HG02870 (cell line): ENCODE data around the gene DNAJC6.

Source experiments
- ATAC-seq: cut with Tn5 transposase; IDR thresholded peaks from one replicate; pipeline ENCODE4 v1.9.1; 2021; ENCODE audit warnings: mild to moderate bottlenecking, moderate library complexity; ENCODE audit not compliant: unreplicated experiment

The DNAJC6 gene

DNA sequence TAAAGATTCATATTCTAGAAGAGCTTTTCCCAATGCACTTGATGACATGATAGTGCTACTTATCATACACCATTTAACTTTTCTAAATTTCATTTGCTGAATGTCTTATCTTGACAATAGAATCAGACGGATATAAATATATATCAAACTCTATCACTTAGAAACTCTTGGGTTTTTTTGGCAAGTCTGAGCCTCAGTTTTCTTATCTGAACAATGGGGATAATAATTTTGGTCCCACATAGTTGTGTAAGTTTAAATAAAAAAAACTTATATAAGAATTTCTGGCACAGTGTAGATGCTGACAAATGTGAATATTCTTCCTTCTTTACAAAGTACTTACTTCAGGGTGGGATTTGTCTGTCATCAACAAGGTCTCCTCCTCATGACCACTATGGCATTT, 89.7 kb downstream of the DNAJC6 start:
- no peak for ATAC-seq

DNA sequence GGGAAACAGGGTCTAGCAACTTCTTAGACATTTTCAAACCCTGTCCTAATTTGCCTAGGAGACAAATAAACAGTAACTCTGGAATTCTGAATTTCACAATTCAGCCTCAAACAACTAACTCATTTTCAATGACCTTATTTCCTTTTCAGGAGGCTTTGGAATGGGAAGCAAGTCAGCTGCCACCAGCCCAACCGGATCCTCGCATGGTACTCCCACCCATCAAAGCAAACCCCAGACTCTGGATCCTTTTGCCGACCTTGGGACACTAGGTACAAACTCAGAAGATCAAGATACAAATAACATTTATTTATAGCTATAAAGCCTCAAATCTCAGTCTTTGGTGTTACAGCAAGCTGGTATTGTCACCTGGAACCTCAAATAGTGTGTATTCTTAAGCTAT, 92.3 kb downstream of the DNAJC6 start:
- no peak for ATAC-seq

GRCh38 chr1:65404941-65405340, 95.6 kb downstream of the DNAJC6 start:
- ATAC-seq, result no peak

DNA sequence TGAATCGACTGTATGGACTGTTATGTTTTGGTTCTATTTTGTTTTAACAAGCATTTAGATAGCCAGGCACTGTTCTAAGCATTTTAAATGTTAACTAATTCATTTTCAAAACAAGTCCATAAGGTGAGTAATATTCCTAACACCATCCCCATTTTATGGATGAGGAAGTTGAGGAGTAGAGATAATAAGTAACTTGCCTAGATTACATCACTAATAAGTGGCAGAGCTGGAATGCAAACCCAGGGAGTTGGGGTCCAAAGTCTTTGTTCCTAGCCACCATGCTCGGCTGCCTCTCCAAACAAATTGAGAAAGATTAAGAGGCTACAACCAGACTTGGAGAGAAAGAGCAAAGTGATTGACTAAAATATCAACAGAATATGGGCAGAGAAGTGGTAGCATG, 98.5 kb downstream of the DNAJC6 start:
- ATAC-seq, result no peak

DNA sequence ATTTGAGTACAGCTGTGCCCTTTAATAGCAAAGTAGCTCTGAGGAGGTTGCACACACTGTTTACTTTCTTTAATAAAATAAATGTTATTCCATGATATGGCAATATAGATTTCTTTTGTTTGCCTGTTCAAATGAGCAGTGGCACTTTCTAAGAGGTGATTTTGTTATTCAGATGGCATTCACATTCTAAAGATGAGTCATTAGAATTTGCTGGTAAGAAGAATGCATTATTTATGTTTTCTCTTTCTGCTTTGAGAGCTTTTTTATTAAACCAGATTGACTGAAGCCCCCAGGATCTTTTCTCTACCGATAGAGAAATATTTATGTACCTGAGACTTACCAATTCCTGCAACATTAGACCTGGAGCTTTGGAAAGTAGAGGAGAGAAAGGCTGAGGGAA, 100.0 kb downstream of the DNAJC6 start:
- no peak for ATAC-seq

GRCh38 chr1:65409816-65410326, 100.5 kb downstream of the DNAJC6 start:
- no peak for ATAC-seq

GRCh38 chr1:65412256-65412983, 103.1 kb downstream of the DNAJC6 start:
- ATAC-seq, result no peak

DNA sequence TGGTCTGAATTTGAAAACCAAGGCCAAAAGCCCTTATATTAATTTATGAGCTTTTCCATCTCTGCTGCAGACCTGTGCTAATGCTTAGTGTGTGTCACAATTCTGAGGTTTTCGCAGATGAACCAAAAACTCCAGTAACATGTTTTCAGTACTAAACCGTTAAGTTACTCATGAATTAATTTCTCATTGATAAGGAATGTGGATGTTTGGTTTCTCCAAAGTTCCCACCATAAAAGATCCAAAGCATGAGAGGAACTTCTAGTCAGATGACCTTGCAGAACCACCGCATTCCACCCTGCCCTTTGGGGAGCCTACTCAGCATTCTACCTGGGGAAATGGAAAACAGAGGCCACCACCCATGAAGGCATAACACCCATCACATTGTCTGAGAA, 103.6 kb downstream of the DNAJC6 start:
- no peak for ATAC-seq

- ATAC-seq, result no peak
These were observed 105.2 kb downstream of the DNAJC6 start for GRCh38 chr1:65414538-65414937.

GRCh38 chr1:65416767-65417166, 107.4 kb downstream of the DNAJC6 start:
- ATAC-seq, result no peak

- no peak for ATAC-seq
These were observed 108.4 kb downstream of the DNAJC6 start for GRCh38 chr1:65417729-65418128.

- ATAC-seq, result no peak
These were observed 109.3 kb downstream of the DNAJC6 start for GRCh38 chr1:65418522-65419185.

DNA sequence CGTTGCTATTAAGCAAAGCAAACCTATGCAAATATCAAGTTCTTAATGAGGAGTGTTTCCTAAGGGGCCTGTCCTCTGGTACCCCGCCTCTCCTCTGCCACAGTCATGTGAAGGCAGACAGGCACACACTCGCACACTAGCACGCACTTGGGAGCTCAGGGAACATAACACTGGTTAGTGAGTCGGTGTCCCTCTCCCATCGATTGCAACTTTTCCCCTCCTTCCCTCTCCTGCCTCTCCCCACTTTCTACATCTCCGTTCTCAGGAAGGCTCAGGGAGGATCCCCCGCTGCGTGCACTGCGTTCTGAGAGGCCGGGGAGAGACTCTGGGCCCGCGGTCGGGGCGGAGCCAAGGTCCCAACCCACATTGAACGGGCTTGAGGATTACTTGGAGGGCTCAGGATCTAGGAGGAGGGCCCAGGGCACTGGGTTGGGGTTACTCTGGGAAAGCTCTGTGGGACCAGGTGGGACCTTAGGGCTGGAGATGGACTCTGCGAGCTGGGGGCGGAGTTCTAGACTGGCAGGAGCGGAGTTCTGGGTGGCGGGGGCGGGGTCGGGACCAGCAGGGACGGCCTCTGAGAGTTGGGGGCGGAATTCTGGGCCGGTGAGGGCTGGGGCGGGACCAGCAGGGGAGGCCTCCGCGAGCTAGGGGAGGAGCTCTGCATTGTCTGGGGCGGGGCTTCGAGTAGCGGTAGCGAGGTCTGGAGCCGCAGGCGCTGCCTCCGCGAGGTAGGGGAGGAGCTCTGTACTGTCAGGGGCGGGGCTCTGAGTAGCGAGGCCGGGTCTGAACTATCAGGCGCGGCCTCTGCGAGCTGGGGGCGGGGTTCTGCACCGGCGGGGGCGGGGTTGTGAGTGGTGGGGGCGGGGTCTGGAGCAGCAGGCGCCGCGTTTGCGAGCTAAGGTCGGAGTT, 110.6 kb downstream of the DNAJC6 start:
- ATAC-seq, result peak; percentile 92

DNA sequence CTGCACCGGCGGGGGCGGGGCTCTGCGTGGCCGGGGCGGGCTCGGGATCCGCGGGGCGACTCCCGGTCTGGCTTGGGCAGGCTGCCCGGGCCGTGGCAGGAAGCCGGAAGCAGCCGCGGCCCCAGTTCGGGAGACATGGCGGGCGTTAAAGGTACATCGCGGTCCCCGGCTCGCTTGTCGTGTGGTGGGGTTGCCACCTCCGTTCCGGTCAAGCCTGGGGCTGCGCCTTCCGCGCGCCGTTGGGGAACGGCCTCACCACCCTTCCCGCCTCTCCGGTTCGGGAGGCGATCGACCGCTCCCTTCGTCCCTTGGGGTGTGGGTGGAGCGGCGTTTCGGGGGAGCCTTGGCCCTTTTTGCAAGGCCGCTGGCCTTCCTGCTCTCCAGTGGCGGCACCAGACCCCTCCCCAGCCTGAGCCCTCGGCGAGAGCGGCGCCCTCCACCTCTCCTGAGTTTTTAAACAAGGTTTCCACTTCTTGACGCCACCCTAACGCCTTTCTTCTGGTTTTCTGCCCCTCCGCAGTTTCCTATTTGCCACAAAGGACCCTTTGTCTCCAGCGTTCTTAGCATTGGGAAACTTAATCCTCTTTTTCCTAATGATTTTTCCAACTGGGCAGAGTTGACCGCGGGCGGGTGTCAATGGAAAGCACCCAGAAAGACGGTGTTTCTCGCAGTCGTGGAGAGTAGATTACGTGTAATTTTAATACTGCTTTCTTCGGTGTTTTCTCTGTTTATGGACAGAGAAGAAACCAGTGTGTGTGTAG, 111.4 kb downstream of the DNAJC6 start, which contains the start of the genes LEPR and LEPROT:
TSS of gene LEPR (plus strand) at position 79 of the 761 bp plus-strand sequence. CDS start 144,898 bp downstream, outside the sequence.
TSS of gene LEPROT (plus strand) at position 79 of the 761 bp plus-strand sequence. CDS start at position 136, 57 bp downstream.
- peak; percentile 47 for ATAC-seq

DNA sequence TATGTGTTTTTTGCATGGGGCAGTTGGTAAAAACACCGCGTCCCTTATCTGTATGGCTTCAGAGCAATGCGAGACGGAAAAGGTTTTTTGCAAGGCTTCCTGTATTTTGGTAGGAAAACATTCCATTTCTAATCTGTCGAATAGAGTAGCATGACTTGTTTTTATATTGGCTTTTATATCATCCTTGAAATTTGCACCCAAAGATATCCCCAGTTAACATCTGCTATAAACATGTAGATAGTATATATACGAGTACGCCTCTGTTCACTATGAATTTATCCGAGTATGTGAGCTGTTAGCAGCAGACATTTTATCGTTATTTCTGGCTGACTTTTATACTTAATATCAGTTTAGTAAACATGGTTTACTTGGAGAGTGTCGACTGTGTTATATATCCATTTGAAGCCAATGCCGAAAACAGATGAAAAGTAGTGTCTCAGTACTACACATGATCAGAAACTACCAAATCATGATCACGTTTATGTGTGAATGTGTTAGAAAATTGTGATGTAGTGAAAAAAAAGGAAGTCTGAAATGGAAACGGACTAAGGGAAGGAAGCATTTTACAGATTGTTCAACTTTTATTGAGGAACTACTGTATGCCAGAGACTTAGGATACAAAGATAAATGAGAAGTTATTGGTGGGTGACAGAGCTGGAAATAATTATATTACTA, 112.1 kb downstream of the DNAJC6 start:
- ATAC-seq, result no peak

GRCh38 chr1:65422241-65423203, 113.2 kb downstream of the DNAJC6 start:
- no peak for ATAC-seq

GRCh38 chr1:65423884-65424572, 114.7 kb downstream of the DNAJC6 start:
- no peak for ATAC-seq

- ATAC-seq, result no peak
These were observed 115.2 kb downstream of the DNAJC6 start for GRCh38 chr1:65424573-65424889.
